Esophagus muscularis mucosa (tissue), 3 donors: ENCODE data around the gene SORCS2.

Experiments used
- POLR2A ChIP-seq: fragments of 450-650 bp; IDR thresholded peaks from one replicate; pipeline ENCODE4 v1.6.1; 2017; ENCODE audit warnings: antibody characterized with exemption, moderate library complexity, mild to moderate bottlenecking, low read depth
- TF ChIP-seq, protein P1 (sequence below), 3 experiments: fragments of 200-600 bp in 2 of 3; fragments of 450-650 bp in 1 of 3; sonication (generic) in 2 of 3; IDR thresholded peaks; one replicate each; pipeline ENCODE4 v1.5.1; 2017 to 2019; ENCODE audit warnings: antibody characterized with exemption in 3 of 3, mild to moderate bottlenecking in 2 of 3, moderate library complexity in 1 of 3

DNA sequence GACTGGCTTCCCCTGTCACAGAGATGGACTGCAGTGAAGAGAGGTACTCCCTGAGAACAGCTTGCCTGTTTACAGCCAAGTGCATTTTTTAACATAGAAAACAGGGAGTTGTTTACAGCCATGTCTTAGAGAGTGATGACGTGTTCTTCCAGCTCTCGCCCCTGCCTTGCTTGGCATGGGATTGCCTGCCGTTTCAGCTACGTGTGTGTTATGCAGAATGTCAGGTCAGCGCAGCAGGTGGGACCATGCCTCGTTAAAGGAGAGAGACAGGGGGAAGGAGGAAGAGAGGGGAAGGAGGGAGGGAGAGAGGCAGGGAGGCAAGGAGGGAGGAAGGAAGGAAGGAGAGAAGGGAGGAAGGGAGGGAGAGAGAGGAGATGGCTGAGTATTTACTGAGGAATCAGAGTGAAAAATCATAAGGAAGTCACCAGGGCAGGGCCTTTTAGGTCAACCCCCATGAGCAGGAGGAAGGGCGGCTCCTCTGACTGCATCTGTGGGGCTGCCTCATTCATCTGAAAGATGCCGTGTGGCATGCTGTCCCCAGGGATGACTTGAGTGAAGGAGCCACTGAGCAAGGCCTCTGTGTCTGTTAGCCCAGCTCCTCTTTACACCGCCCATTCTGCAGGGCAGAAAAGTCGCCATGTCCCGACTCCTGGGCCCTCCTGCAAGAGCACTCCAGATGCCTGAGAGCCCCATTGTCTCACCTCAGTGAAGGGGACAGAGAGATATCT, 382.1 kb downstream of the SORCS2 start:
- TF ChIP-seq, protein P1, sequence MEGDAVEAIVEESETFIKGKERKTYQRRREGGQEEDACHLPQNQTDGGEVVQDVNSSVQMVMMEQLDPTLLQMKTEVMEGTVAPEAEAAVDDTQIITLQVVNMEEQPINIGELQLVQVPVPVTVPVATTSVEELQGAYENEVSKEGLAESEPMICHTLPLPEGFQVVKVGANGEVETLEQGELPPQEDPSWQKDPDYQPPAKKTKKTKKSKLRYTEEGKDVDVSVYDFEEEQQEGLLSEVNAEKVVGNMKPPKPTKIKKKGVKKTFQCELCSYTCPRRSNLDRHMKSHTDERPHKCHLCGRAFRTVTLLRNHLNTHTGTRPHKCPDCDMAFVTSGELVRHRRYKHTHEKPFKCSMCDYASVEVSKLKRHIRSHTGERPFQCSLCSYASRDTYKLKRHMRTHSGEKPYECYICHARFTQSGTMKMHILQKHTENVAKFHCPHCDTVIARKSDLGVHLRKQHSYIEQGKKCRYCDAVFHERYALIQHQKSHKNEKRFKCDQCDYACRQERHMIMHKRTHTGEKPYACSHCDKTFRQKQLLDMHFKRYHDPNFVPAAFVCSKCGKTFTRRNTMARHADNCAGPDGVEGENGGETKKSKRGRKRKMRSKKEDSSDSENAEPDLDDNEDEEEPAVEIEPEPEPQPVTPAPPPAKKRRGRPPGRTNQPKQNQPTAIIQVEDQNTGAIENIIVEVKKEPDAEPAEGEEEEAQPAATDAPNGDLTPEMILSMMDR (IDR thresholded peaks at IDR 0.05) = no peak
- TF ChIP-seq POLR2A = no peak
